Measurements from ENCODE around the gene MILR1.
"Not testable (repeated sequence)": the region's sequence is repeated elsewhere in the genome, so short reads cannot be mapped to it uniquely, and the experiment has no call there.

Gene MILR1

DNA sequence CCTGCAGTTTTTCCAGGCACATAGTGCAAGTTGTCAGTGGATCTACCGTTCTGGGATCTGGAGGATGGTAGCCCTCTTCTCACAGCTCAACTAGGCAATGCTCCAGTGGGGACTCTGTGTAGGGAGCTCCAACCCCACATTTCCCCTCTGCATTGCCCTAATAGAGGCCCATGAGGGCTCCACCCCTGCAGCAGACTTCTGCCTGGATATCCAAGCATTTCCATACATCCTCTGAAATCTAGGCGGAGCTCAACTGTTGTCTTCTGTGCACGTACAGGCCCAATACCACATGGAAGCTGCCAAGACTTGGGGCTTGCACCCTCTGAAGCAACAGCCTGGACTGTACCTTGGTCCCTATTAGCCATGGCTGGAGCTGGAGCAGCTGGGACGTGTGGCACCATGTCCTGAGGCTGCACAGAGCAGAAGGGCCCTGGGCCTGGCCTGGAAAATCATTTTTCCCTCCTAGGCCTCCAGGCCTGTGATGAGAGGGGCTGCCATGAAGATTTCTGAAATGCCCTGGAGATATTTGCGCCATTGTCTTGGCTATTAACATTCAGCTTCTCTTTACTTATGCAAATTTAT lies 10.9 kb upstream of the MILR1 start:
- Histone ChIP-seq H3K4me1 (ENCODE audit: control insufficient read depth, insufficient read depth, low read length) (no peaks in the 10 kb centered on the region), H3K9me3 (ENCODE audit: control insufficient read depth, insufficient read depth, low read length) (peaks cover 14% of the 10 kb centered on the region), H3K9ac (ENCODE audit: low read depth, low read length) (no peak overlapping the region), H3K27me3 (ENCODE audit: control insufficient read depth, insufficient read depth, low read length) (no peaks in the 10 kb centered on the region), H3K4me3 (ENCODE audit: low read depth, low read length) (no peak overlapping the region), H3K36me3 (ENCODE audit: control insufficient read depth, insufficient read depth, low read length) (no peaks in the 10 kb centered on the region)

DNA sequence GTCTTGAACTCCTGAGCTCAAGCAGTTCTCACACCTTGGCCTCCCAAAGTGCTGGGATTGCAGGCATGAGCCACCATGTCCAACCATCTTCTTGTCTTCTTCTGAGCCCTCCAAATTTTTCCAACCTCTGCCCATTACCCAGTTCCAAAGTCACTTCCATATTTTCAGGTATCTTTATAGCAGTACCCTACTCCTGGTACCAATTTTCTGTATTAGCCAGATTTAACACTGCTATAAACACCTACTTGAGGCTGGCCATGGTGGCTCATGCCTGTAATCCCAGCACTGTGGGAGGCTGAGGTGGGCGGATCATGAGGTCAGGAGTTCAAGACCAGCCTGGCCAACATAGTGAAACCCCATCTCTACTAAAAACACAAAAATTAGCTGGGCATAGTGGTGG lies 9.4 kb upstream of the MILR1 start:
- not testable (repeated sequence) for H3K9ac ChIP-seq (ENCODE audit: low read depth, low read length); H3K36me3 ChIP-seq (ENCODE audit: control insufficient read depth, insufficient read depth, low read length); H3K27me3 ChIP-seq (ENCODE audit: control insufficient read depth, insufficient read depth, low read length); H3K4me3 ChIP-seq (ENCODE audit: low read depth, low read length); H3K4me1 ChIP-seq (ENCODE audit: control insufficient read depth, insufficient read depth, low read length)
- peaks cover 12% of the 10 kb centered on the region for H3K9me3 ChIP-seq (ENCODE audit: control insufficient read depth, insufficient read depth, low read length)

- H3K9ac ChIP-seq (ENCODE audit: low read depth, low read length): no peak overlapping the region
- H3K4me1 ChIP-seq (ENCODE audit: control insufficient read depth, insufficient read depth, low read length): no peaks in the 10 kb centered on the region
- no peaks in the 10 kb centered on the region for H3K36me3 ChIP-seq (ENCODE audit: control insufficient read depth, insufficient read depth, low read length)
- no peak overlapping the region for H3K4me3 ChIP-seq (ENCODE audit: low read depth, low read length)
- H3K27me3 ChIP-seq (ENCODE audit: control insufficient read depth, insufficient read depth, low read length): no peaks in the 10 kb centered on the region
- peaks cover 11% of the 10 kb centered on the region for H3K9me3 ChIP-seq (ENCODE audit: control insufficient read depth, insufficient read depth, low read length)
Measured at GRCh38 chr17:64439956-64440355, 9.0 kb upstream of the MILR1 start.

GRCh38 chr17:64441772-64442540 lies 7.0 kb upstream of the MILR1 start:
- H3K4me3 ChIP-seq (ENCODE audit: low read depth, low read length): no peak overlapping the region
- no peak overlapping the region for H3K9ac ChIP-seq (ENCODE audit: low read depth, low read length)

GRCh38 chr17:64442541-64442971 lies 6.4 kb upstream of the MILR1 start:
- no peaks in the 10 kb centered on the region for H3K27me3 ChIP-seq (ENCODE audit: control insufficient read depth, insufficient read depth, low read length)
- peaks cover 6% of the 10 kb centered on the region for H3K9me3 ChIP-seq (ENCODE audit: control insufficient read depth, insufficient read depth, low read length)
- no peak overlapping the region for H3K9ac ChIP-seq (ENCODE audit: low read depth, low read length)
- no peak overlapping the region for H3K4me3 ChIP-seq (ENCODE audit: low read depth, low read length)
- H3K4me1 ChIP-seq (ENCODE audit: control insufficient read depth, insufficient read depth, low read length): no peaks in the 10 kb centered on the region
- H3K36me3 ChIP-seq (ENCODE audit: control insufficient read depth, insufficient read depth, low read length): no peaks in the 10 kb centered on the region

More at GRCh38 chr17:64441772-64442540, 7.0 kb upstream of the MILR1 start:
- Histone ChIP-seq H3K4me1 (ENCODE audit: control insufficient read depth, insufficient read depth, low read length) (no peaks in the 10 kb centered on the region), H3K36me3 (ENCODE audit: control insufficient read depth, insufficient read depth, low read length) (no peaks in the 10 kb centered on the region), H3K9me3 (ENCODE audit: control insufficient read depth, insufficient read depth, low read length) (peaks cover 11% of the 10 kb centered on the region), H3K27me3 (ENCODE audit: control insufficient read depth, insufficient read depth, low read length) (no peaks in the 10 kb centered on the region)

DNA sequence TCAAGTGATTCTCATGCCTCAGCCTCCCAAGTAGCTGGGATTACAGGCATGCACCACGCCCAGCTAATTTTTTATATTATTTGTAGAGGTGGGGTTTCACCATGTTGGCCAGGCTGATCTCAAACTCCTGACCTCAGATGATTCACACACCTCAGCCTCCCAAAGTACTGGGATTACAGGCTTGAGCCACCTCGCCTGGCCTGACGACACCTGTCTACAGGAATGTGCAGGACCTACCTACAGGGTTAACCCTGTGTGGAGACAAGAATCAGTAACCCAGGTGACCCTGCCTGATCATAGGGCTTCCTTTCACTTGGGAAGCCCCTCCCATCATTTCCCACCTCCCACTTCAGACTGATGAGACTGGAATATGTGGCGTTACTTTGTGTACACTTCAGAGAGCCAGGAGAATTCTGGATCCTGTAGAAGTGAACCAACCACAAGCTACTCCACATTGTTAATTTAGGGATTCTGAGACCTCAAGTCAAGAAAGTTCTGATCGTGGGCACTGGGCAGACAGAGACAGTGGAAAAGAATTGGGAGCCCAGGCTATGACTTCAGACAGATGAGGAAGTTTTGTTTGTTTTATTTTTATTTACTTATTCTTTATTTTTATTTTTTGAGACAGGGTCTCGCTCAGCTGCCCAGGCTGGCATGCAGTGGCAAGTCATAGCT lies 5.7 kb upstream of the MILR1 start:
- H3K27me3 ChIP-seq (ENCODE audit: control insufficient read depth, insufficient read depth, low read length): no peaks in the 10 kb centered on the region
- no peaks in the 10 kb centered on the region for H3K4me1 ChIP-seq (ENCODE audit: control insufficient read depth, insufficient read depth, low read length)
- H3K9me3 ChIP-seq (ENCODE audit: control insufficient read depth, insufficient read depth, low read length): no peaks in the 10 kb centered on the region
- H3K36me3 ChIP-seq (ENCODE audit: control insufficient read depth, insufficient read depth, low read length): no peaks in the 10 kb centered on the region
- no peak overlapping the region for H3K4me3 ChIP-seq (ENCODE audit: low read depth, low read length)
- H3K9ac ChIP-seq (ENCODE audit: low read depth, low read length): no peak overlapping the region

GRCh38 chr17:64447526-64447925 lies 1.4 kb upstream of the MILR1 start:
- Histone ChIP-seq H3K4me3 (ENCODE audit: low read depth, low read length) (no peak overlapping the region), H3K4me1 (ENCODE audit: control insufficient read depth, insufficient read depth, low read length) (no peaks in the 10 kb centered on the region), H3K27me3 (ENCODE audit: control insufficient read depth, insufficient read depth, low read length) (no peaks in the 10 kb centered on the region), H3K9me3 (ENCODE audit: control insufficient read depth, insufficient read depth, low read length) (no peaks in the 10 kb centered on the region), H3K9ac (ENCODE audit: low read depth, low read length) (no peak overlapping the region), H3K36me3 (ENCODE audit: control insufficient read depth, insufficient read depth, low read length) (no peaks in the 10 kb centered on the region)

- no peak overlapping the region for H3K9ac ChIP-seq (ENCODE audit: low read depth, low read length)
- no peaks in the 10 kb centered on the region for H3K27me3 ChIP-seq (ENCODE audit: control insufficient read depth, insufficient read depth, low read length)
- H3K36me3 ChIP-seq (ENCODE audit: control insufficient read depth, insufficient read depth, low read length): no peaks in the 10 kb centered on the region
- no peak overlapping the region for H3K4me3 ChIP-seq (ENCODE audit: low read depth, low read length)
- H3K9me3 ChIP-seq (ENCODE audit: control insufficient read depth, insufficient read depth, low read length): no peaks in the 10 kb centered on the region
- H3K4me1 ChIP-seq (ENCODE audit: control insufficient read depth, insufficient read depth, low read length): no peaks in the 10 kb centered on the region
Measured at GRCh38 chr17:64449545-64449944, 630 bp downstream of the MILR1 start.

DNA sequence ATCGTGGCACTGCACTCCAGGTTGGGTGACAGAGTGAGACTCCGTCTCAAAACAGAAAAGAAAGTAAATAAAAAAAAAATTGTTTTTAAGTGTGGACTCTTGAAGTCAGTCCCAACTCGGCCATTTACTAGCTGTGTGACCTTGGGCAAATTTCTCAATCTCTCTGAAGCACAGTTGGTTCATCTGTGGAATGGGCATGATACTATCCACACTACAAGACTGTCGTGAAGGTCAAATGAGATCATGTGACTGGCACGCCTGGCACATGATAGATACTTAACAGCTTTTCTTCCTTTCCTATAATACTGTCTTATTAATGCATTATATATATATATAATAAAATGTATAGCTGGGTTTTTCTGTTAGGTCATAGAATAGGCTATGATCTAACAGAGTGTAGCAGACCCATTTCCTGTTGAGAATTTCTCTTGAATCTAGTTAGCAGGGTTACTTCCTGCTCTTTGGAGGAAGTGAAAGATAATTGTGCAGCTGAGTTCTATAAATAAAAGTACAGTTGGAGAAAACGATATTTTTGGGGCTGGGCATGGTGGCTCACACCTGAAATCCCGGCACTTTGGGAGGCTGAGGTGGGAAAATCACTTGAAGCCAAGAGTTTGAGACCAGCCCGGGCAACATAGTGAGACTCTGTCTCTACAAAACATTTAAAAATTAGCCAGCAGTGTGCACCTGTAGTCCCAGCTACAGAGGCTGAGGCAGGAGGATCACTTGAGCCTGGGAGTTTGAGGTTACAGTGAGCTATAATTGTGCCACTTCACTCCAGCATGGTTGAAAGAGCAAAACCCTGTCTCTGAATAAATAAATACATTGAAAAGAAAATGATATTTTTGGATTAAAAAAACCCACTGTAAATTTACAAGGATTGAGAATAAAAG lies 7.3 kb downstream of the MILR1 start:
- no peak overlapping the region for H3K9ac ChIP-seq (ENCODE audit: low read depth, low read length)
- no peaks in the 10 kb centered on the region for H3K9me3 ChIP-seq (ENCODE audit: control insufficient read depth, insufficient read depth, low read length)
- H3K27me3 ChIP-seq (ENCODE audit: control insufficient read depth, insufficient read depth, low read length): no peaks in the 10 kb centered on the region
- no peaks in the 10 kb centered on the region for H3K36me3 ChIP-seq (ENCODE audit: control insufficient read depth, insufficient read depth, low read length)
- H3K4me1 ChIP-seq (ENCODE audit: control insufficient read depth, insufficient read depth, low read length): no peaks in the 10 kb centered on the region
- H3K4me3 ChIP-seq (ENCODE audit: low read depth, low read length): no peak overlapping the region

GRCh38 chr17:64457156-64457555 lies 8.2 kb downstream of the MILR1 start:
- Histone ChIP-seq H3K27me3 (ENCODE audit: control insufficient read depth, insufficient read depth, low read length) (no peaks in the 10 kb centered on the region), H3K4me3 (ENCODE audit: low read depth, low read length) (no peak overlapping the region), H3K9me3 (ENCODE audit: control insufficient read depth, insufficient read depth, low read length) (no peaks in the 10 kb centered on the region), H3K36me3 (ENCODE audit: control insufficient read depth, insufficient read depth, low read length) (no peaks in the 10 kb centered on the region), H3K9ac (ENCODE audit: low read depth, low read length) (no peak overlapping the region), H3K4me1 (ENCODE audit: control insufficient read depth, insufficient read depth, low read length) (no peaks in the 10 kb centered on the region)

DNA sequence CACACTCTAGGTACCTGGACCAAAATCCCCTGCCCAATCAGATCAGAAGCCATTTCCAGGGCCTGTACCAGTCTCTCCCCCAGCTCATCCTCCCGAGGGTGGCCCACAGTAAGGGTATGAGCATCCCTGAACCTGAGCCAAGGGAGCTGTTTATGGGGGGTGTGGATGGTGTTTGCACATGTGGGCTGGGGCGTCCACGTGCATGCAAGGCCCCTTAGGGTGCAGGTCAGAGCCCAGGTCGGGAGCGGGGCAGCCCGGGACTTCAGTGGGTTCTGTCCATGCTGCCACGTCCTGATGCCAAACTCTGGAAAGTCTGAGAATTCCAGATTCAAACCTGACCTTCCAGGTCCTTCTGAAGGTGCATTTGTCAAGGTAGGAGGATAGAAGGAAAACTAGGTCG lies 9.8 kb downstream of the MILR1 start:
- no peaks in the 10 kb centered on the region for H3K36me3 ChIP-seq (ENCODE audit: control insufficient read depth, insufficient read depth, low read length)
- no peaks in the 10 kb centered on the region for H3K4me1 ChIP-seq (ENCODE audit: control insufficient read depth, insufficient read depth, low read length)
- H3K27me3 ChIP-seq (ENCODE audit: control insufficient read depth, insufficient read depth, low read length): no peaks in the 10 kb centered on the region
- H3K9me3 ChIP-seq (ENCODE audit: control insufficient read depth, insufficient read depth, low read length): no peaks in the 10 kb centered on the region
- no peak overlapping the region for H3K4me3 ChIP-seq (ENCODE audit: low read depth, low read length)
- H3K9ac ChIP-seq (ENCODE audit: low read depth, low read length): no peak overlapping the region

Measured in iPS-15b (cell line).